HPDE6-E6E7 (cell line): Measurements from ENCODE around the gene SULT4A1.
A peak's percentile ranks its signal among the peaks of the same experiment; 100 is the strongest.

Source experiments
- DNase-seq: peaks from one replicate; pipeline ENCODE4 v3.0.0; 2011; ENCODE audit warnings: missing footprints; ENCODE audit errors: extremely low spot score

SULT4A1 gene

GRCh38 chr22:43828998-43829782 lies 33.1 kb downstream of the SULT4A1 start:
- DNase-seq: no peak

GRCh38 chr22:43828725-43828997 lies 33.7 kb downstream of the SULT4A1 start:
- DNase-seq: no peak

GRCh38 chr22:43827926-43828724 lies 34.2 kb downstream of the SULT4A1 start:
- no peak for DNase-seq

GRCh38 chr22:43827003-43827735 lies 35.1 kb downstream of the SULT4A1 start:
- no peak for DNase-seq

- DNase-seq: peak; percentile 22
Observed at GRCh38 chr22:43826142-43827002, 35.9 kb downstream of the SULT4A1 start.

- no peak for DNase-seq
Observed at GRCh38 chr22:43825651-43826050, 36.7 kb downstream of the SULT4A1 start.

DNA sequence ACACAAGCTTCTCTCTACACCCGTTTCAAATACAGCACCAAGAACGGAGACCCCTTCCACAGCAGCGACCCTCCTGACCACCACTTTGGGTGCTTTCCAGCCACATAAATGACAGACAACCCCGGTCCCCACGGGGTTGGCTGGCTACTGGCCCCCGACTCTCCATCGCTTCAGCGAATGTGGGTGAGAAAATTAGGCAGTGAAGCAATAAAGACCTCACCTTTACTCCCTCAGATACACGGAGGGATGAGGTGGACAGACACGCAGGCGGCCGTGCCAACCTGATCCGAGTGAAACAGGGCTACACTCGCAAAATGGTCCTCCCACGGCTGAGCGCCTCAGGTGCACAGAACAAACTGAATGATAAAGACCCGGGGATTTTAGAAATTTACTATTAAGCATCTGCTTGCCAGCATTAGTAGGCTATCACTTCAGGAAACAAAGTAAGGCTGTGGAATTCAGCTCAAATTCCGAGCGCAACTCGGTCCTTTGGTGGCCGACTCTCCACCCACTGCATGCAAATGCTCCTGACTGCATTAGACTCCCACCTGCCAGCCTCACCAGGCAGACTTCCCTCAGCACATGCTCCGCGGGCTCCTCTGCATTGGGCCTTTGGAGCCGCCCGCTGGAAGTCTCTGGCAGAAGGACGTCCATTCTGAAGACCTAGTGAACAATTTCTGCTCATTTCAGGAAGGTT lies 37.4 kb downstream of the SULT4A1 start:
- DNase-seq: no peak

GRCh38 chr22:43823911-43824665 lies 38.2 kb downstream of the SULT4A1 start:
- DNase-seq: no peak

GRCh38 chr22:43823353-43823908 lies 38.9 kb downstream of the SULT4A1 start:
- peak; percentile 9 for DNase-seq

DNA sequence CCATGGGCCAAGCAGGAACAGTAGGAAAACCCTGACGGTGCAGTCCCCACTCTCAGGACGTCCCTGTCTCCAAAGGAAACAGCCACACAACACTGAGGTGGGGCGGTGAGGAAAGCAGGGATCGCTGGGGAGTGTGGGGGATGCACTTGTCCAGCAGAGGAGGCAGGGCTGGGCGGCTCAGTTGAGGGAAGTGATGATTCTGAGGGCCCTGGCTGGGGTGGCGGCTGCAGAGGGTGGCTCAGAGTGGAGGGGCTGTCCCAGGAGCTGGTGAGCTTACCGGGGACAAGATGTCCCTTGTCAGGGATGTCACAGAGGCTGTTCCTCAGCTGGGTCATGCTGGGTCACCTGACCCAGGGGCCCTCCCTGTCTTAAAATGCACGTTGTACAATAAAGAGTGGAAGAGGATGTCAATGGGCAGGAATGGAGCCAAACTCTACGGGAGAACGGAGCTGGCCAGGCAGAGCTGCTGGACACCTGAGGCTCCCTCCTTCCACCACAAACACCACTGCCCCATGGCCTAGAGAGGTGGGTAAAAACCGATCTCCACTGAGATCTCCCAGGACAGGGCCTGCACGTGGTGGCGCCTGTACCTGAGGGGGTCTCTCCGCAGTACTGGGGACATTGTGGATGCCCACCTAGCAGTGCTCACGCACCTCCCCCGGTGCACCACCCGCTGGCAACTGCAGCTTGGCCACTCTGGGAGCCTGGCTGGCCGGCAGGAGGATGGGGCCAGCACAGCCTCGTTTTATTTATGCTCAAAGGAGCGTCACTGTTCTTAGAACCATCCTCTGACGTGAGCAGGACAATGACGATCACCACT lies 40.5 kb downstream of the SULT4A1 start:
- DNase-seq: no peak

DNA sequence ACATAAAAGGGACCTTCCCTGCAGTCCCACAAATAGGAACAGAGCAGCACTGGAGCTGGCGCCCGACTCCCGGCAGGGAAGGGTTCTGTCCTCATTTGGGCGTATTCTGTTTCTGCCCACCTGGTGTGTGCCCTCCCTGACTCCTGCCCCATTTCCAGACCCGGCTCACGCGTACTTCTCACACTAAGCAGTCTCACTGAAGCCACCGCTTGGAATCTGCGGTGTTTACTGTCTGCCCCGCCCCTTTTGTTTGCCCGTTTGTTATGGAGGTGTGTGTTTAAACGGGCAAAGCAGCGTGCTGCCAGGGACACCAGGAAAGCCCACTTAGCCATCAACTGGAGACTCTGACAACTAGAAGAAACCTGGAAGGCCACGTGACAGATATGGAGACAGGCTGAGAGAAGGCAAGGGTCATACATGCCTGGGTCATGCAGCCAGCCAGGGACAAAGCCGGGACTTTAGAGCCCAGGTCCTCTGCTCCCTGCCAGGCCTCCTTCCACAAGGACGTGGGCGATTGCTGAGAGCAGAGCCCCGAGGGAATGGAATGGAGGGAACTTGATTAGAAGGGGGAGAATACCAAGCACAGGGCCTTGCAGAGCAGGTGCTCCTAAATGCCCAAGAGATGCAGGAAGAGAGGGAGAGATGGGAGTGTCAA lies 41.5 kb downstream of the SULT4A1 start:
- DNase-seq: no peak

DNA sequence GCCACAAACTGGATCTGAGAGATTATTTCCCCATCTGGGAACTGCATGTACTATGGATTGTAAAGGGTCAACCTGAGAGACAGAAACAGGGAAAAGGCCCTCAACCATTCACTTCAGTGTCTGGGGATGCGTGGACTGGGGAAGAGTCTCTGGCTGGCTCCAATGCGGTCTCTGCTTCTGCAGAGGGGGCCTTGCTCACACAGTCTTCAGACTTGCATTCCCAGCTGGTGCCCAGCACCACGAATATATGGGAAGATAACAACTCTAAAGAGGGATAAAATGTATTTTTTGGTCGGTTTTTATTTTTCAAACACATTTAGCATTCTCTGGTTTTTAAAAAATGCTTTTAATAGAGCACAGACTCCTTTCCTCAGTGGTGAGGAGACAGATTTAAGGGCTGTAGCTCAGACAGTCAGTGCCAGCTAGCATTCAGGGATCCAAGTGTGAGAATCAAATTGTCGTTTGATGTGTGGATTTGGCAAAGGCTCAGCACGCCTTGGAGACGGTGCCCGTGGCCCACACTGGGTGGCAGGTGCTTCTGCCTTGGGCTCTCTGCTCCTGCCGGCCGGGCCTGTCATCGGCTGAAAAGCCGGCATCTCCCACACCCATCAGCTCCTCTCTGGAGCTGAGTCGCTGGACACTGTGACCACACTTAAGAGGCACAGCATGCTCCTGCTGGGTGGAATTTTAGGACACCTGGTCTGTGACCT lies 42.2 kb downstream of the SULT4A1 start:
- no peak for DNase-seq

- no peak for DNase-seq
Observed at GRCh38 chr22:43819421-43819921, 42.8 kb downstream of the SULT4A1 start.

DNA sequence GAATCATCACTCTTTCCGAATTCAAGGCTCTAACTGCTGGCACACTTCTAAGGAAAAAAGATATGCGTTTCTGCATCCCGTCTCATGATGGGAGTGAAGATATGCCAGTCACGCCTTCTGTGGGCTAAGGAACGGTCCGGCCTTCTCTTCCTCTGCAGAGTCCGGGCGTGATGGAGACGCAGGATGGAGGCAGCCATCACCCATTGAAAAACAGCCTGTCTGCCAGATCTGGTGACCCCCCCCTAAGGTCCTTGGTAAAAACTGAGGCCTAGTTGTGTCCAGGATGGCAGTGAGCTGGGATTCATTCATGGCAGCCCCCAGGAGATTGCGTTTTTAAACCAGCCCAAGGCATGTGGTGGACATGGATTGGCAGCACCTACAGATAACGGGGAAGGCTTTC lies 43.3 kb downstream of the SULT4A1 start:
- DNase-seq: no peak

GRCh38 chr22:43817402-43817801 lies 44.9 kb downstream of the SULT4A1 start:
- no peak for DNase-seq

DNA sequence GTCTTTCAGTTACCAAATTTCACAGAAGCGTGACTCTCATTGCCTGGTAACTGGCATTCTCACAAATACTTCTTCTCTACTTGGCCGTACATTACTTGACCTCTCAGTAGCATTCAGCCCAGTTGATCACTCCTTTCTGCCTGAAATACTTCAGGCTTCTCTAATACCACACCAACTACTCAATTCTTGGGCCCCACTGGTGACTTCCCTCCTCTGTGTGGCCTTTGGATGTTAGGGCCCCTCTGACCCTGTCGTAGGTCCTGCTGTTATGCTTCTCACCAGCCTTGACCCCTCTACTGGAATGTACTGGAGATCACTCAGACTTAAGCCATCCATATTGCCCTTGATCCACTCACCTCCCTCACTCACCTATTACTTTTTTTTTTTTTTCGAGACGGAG lies 48.0 kb downstream of the SULT4A1 start:
- DNase-seq: no peak

- no peak for DNase-seq
Observed at GRCh38 chr22:43812890-43813289, 49.4 kb downstream of the SULT4A1 start.
